HEK293 (cell line): ENCODE measurements around the gene FAHD2A.

Experiments used
- KLF7 ChIP-seq: fragments of 450-650 bp; formaldehyde crosslinking; IDR thresholded peaks from 2 replicates; pipeline ENCODE4 v1.5.1; 2016; ENCODE audit warnings: missing biosample characterization, missing genetic modification characterization, borderline replicate concordance
- YY2 ChIP-seq: fragments of 450-650 bp; formaldehyde crosslinking; IDR thresholded peaks from 2 replicates; pipeline ENCODE4 v1.5.1; 2016; ENCODE audit warnings: missing biosample characterization, missing genetic modification characterization
- ZBTB7A ChIP-seq: fragments of 450-650 bp; formaldehyde crosslinking; IDR thresholded peaks from 2 replicates; pipeline ENCODE4 v1.5.1; 2016; ENCODE audit warnings: low read depth, missing biosample characterization, missing genetic modification characterization
- ZNF354C ChIP-seq: fragments of 450-650 bp; formaldehyde crosslinking; IDR thresholded peaks from 2 replicates; pipeline ENCODE4 v1.5.1; 2016; ENCODE audit warnings: missing biosample characterization, missing genetic modification characterization, low read depth, borderline replicate concordance
- ZNF558 ChIP-seq: fragments of 450-650 bp; formaldehyde crosslinking; IDR thresholded peaks from 2 replicates; pipeline ENCODE4 v1.5.1; 2016; ENCODE audit warnings: missing biosample characterization, missing genetic modification characterization
- ZNF626 ChIP-seq: fragments of 450-650 bp; sonication (Bioruptor Pico); formaldehyde crosslinking; IDR thresholded peaks from 2 replicates; pipeline ENCODE4 v1.5.1; 2018; ENCODE audit warnings: missing biosample characterization, missing genetic modification characterization, inconsistent platforms
- TF ChIP-seq, protein P1 (sequence below): sonication (generic); formaldehyde crosslinking; IDR thresholded peaks from 2 replicates; pipeline ENCODE4 v1.8.1; 2022; ENCODE audit warnings: mild to moderate bottlenecking, moderate library complexity, missing genetic modification reagents
- TF ChIP-seq, protein P2 (sequence below): fragments of 450-650 bp; formaldehyde crosslinking; IDR thresholded peaks from 2 replicates; pipeline ENCODE4 v1.5.1; 2016; ENCODE audit warnings: missing biosample characterization, missing genetic modification characterization
- TF ChIP-seq, protein P3 (sequence below): fragments of 450-650 bp; formaldehyde crosslinking; IDR thresholded peaks from 2 replicates; pipeline ENCODE4 v1.5.1; 2016; ENCODE audit warnings: missing biosample characterization, missing genetic modification characterization, low read depth
- TF ChIP-seq, protein P4 (sequence below): fragments of 450-650 bp; formaldehyde crosslinking; IDR thresholded peaks from 2 replicates; pipeline ENCODE4 v1.5.1; 2016; ENCODE audit warnings: missing biosample characterization, missing genetic modification characterization

DNA sequence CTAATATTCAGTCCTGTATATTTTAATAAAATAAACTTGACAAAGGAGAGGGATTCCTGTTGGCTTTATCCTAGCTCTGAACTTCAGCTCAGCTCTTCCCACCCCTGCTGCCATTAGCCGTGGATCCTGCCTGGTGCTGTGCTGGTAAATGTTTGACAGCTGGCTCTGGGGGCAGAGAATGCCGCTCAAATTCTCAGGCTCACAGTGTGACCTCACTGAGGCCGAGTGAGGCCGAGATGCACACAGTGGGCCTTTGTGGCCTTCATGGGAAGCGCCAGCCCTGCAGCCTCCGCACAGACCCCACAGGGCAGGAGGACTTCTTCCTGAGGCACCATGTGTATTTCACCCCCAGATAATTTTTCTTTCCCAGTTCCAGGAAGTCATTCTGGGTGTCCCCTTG, 16.5 kb upstream of the FAHD2A start:
- TF ChIP-seq KLF7 (tag by site-specific recombination) (no peak), ZNF626 (tag by site-specific recombination) (no peak), ZNF558 (tag by site-specific recombination) (no peak), ZNF354C (tag by site-specific recombination) (no peak), ZBTB7A (tag by site-specific recombination) (no peak), YY2 (no peak)
- TF ChIP-seq, protein P1, sequence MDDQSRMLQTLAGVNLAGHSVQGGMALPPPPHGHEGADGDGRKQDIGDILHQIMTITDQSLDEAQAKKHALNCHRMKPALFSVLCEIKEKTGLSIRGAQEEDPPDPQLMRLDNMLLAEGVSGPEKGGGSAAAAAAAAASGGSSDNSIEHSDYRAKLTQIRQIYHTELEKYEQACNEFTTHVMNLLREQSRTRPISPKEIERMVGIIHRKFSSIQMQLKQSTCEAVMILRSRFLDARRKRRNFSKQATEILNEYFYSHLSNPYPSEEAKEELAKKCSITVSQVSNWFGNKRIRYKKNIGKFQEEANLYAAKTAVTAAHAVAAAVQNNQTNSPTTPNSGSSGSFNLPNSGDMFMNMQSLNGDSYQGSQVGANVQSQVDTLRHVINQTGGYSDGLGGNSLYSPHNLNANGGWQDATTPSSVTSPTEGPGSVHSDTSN = no peak
- TF ChIP-seq, protein P2, sequence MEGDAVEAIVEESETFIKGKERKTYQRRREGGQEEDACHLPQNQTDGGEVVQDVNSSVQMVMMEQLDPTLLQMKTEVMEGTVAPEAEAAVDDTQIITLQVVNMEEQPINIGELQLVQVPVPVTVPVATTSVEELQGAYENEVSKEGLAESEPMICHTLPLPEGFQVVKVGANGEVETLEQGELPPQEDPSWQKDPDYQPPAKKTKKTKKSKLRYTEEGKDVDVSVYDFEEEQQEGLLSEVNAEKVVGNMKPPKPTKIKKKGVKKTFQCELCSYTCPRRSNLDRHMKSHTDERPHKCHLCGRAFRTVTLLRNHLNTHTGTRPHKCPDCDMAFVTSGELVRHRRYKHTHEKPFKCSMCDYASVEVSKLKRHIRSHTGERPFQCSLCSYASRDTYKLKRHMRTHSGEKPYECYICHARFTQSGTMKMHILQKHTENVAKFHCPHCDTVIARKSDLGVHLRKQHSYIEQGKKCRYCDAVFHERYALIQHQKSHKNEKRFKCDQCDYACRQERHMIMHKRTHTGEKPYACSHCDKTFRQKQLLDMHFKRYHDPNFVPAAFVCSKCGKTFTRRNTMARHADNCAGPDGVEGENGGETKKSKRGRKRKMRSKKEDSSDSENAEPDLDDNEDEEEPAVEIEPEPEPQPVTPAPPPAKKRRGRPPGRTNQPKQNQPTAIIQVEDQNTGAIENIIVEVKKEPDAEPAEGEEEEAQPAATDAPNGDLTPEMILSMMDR (tag by site-specific recombination) = no peak
- TF ChIP-seq, protein P3, sequence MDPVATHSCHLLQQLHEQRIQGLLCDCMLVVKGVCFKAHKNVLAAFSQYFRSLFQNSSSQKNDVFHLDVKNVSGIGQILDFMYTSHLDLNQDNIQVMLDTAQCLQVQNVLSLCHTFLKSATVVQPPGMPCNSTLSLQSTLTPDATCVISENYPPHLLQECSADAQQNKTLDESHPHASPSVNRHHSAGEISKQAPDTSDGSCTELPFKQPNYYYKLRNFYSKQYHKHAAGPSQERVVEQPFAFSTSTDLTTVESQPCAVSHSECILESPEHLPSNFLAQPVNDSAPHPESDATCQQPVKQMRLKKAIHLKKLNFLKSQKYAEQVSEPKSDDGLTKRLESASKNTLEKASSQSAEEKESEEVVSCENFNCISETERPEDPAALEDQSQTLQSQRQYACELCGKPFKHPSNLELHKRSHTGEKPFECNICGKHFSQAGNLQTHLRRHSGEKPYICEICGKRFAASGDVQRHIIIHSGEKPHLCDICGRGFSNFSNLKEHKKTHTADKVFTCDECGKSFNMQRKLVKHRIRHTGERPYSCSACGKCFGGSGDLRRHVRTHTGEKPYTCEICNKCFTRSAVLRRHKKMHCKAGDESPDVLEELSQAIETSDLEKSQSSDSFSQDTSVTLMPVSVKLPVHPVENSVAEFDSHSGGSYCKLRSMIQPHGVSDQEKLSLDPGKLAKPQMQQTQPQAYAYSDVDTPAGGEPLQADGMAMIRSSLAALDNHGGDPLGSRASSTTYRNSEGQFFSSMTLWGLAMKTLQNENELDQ (tag by site-specific recombination) = no peak
- TF ChIP-seq, protein P4, sequence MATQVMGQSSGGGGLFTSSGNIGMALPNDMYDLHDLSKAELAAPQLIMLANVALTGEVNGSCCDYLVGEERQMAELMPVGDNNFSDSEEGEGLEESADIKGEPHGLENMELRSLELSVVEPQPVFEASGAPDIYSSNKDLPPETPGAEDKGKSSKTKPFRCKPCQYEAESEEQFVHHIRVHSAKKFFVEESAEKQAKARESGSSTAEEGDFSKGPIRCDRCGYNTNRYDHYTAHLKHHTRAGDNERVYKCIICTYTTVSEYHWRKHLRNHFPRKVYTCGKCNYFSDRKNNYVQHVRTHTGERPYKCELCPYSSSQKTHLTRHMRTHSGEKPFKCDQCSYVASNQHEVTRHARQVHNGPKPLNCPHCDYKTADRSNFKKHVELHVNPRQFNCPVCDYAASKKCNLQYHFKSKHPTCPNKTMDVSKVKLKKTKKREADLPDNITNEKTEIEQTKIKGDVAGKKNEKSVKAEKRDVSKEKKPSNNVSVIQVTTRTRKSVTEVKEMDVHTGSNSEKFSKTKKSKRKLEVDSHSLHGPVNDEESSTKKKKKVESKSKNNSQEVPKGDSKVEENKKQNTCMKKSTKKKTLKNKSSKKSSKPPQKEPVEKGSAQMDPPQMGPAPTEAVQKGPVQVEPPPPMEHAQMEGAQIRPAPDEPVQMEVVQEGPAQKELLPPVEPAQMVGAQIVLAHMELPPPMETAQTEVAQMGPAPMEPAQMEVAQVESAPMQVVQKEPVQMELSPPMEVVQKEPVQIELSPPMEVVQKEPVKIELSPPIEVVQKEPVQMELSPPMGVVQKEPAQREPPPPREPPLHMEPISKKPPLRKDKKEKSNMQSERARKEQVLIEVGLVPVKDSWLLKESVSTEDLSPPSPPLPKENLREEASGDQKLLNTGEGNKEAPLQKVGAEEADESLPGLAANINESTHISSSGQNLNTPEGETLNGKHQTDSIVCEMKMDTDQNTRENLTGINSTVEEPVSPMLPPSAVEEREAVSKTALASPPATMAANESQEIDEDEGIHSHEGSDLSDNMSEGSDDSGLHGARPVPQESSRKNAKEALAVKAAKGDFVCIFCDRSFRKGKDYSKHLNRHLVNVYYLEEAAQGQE (tag by site-specific recombination) = no peak
